Stomach smooth muscle (tissue), 2 donors: Measurements from ENCODE around the gene ZNF75A.

ENCODE experiments used
- H3K27ac ChIP-seq: one replicate; pipeline ENCODE4 v1.7.0; 2013; ENCODE audit warnings: mild to moderate bottlenecking, low read length, inconsistent platforms
- H3K27me3 ChIP-seq, 2 donors: one replicate each; pipeline ENCODE4 v1.7.0; 2013; ENCODE audit warnings: low read length in 2 of 2; ENCODE audit not compliant: insufficient read depth in 2 of 2, control insufficient read depth in 1 of 2
- H3K36me3 ChIP-seq, 2 donors: one replicate each; pipeline ENCODE4 v1.7.0; 2013; ENCODE audit warnings: low read length in 2 of 2; ENCODE audit not compliant: control insufficient read depth in 2 of 2, insufficient read depth in 2 of 2
- H3K4me1 ChIP-seq: one replicate; pipeline ENCODE4 v1.7.0; 2013; ENCODE audit warnings: low read length; ENCODE audit not compliant: control insufficient read depth, insufficient read depth
- H3K4me3 ChIP-seq, 2 donors: one replicate each; pipeline ENCODE4 v1.7.0; 2013; ENCODE audit warnings: low read length in 2 of 2
- H3K9ac ChIP-seq, 2 donors: one replicate each; pipeline ENCODE4 v1.7.0; 2013; ENCODE audit warnings: low read length in 2 of 2, mild to moderate bottlenecking in 1 of 2
- H3K9me3 ChIP-seq, 2 donors: one replicate each; pipeline ENCODE4 v1.7.0; 2013; ENCODE audit warnings: low read length in 2 of 2; ENCODE audit not compliant: control insufficient read depth in 2 of 2
- donor health status: healthy.
- donor health status: Pancreatic carcinoma.

The ZNF75A gene

GRCh38 chr16:3289998-3290673 is 15.2 kb upstream of the ZNF75A start:
- H3K9ac ChIP-seq = no peak overlapping the region
- H3K4me1 ChIP-seq = peaks cover 3% of the 10 kb centered on the region
- peaks cover 57 to 68% of the 10 kb centered on the region in 2 donors for H3K36me3 ChIP-seq
- H3K27ac ChIP-seq = no peak overlapping the region
- H3K4me3 ChIP-seq = peak overlapping the region in 1 of 2 donors; percentile 29
- H3K27me3 ChIP-seq = no peaks in the 10 kb centered on the region
- peaks cover 26 to 72% of the 10 kb centered on the region in 2 donors for H3K9me3 ChIP-seq

GRCh38 chr16:3292604-3293003 is 12.7 kb upstream of the ZNF75A start:
- Histone ChIP-seq H3K27ac (no peak overlapping the region), H3K9me3 (peaks cover 26 to 70% of the 10 kb centered on the region in 2 donors), H3K4me1 (peaks cover 2% of the 10 kb centered on the region), H3K27me3 (no peaks in the 10 kb centered on the region), H3K9ac (no peak overlapping the region), H3K36me3 (peaks cover 45 to 51% of the 10 kb centered on the region in 2 donors), H3K4me3 (peak overlapping the region in 1 of 2 donors; percentile 0)

GRCh38 chr16:3295209-3295608 is 10.1 kb upstream of the ZNF75A start:
- H3K4me1 ChIP-seq = peaks cover 2% of the 10 kb centered on the region
- peaks cover 26 to 38% of the 10 kb centered on the region in 2 donors for H3K36me3 ChIP-seq
- H3K27me3 ChIP-seq = no peaks in the 10 kb centered on the region
- H3K9me3 ChIP-seq = peaks cover 18 to 55% of the 10 kb centered on the region in 2 donors
- H3K9ac ChIP-seq = no peak overlapping the region
- no peak overlapping the region for H3K4me3 ChIP-seq
- no peak overlapping the region for H3K27ac ChIP-seq

- H3K4me3 ChIP-seq = no peak overlapping the region
- H3K27ac ChIP-seq = no peak overlapping the region
- peaks cover 20 to 36% of the 10 kb centered on the region in 2 donors for H3K36me3 ChIP-seq
- H3K9ac ChIP-seq = no peak overlapping the region
- H3K27me3 ChIP-seq = no peaks in the 10 kb centered on the region
- peaks cover 2% of the 10 kb centered on the region for H3K4me1 ChIP-seq
- peaks cover 15 to 51% of the 10 kb centered on the region in 2 donors for H3K9me3 ChIP-seq
These were observed 9.5 kb upstream of the ZNF75A start for GRCh38 chr16:3295783-3296182.

GRCh38 chr16:3304370-3304769 is 927 bp upstream of the ZNF75A start:
- no peaks in the 10 kb centered on the region for H3K27me3 ChIP-seq
- H3K9ac ChIP-seq = peak overlapping the region; percentile 85 to 90
- H3K9me3 ChIP-seq = peaks cover 12 to 30% of the 10 kb centered on the region in 2 donors
- peaks cover 13 to 30% of the 10 kb centered on the region in 2 donors for H3K36me3 ChIP-seq
- H3K27ac ChIP-seq = no peak overlapping the region
- H3K4me1 ChIP-seq = peaks cover 6% of the 10 kb centered on the region
- peak overlapping the region; percentile 88 to 93 for H3K4me3 ChIP-seq

- peaks cover 6% of the 10 kb centered on the region for H3K4me1 ChIP-seq
- peak overlapping the region; percentile 88 to 93 for H3K4me3 ChIP-seq
- H3K27me3 ChIP-seq = no peaks in the 10 kb centered on the region
- peaks cover 9 to 28% of the 10 kb centered on the region in 2 donors for H3K9me3 ChIP-seq
- H3K27ac ChIP-seq = peak overlapping the region; percentile 88
- peak overlapping the region; percentile 85 to 90 for H3K9ac ChIP-seq
- peaks cover 12 to 25% of the 10 kb centered on the region in 2 donors for H3K36me3 ChIP-seq
These were observed 781 bp downstream of the ZNF75A start for GRCh38 chr16:3306078-3306477.

- peaks cover 34 to 57% of the 10 kb centered on the region in 2 donors for H3K36me3 ChIP-seq
- peaks cover 33 to 67% of the 10 kb centered on the region in 2 donors for H3K9me3 ChIP-seq
- H3K9ac ChIP-seq = no peak overlapping the region
- H3K4me1 ChIP-seq = no peaks in the 10 kb centered on the region
- no peak overlapping the region for H3K27ac ChIP-seq
- H3K4me3 ChIP-seq = no peak overlapping the region
- no peaks in the 10 kb centered on the region for H3K27me3 ChIP-seq
These were observed 6.2 kb downstream of the ZNF75A start for GRCh38 chr16:3311496-3311895.

GRCh38 chr16:3317315-3317999 is 12.2 kb downstream of the ZNF75A start:
- Histone ChIP-seq H3K27ac (no peak overlapping the region), H3K4me1 (no peaks in the 10 kb centered on the region), H3K9me3 (peaks cover 63 to 78% of the 10 kb centered on the region in 2 donors), H3K27me3 (no peaks in the 10 kb centered on the region), H3K36me3 (peaks cover 37 to 51% of the 10 kb centered on the region in 2 donors), H3K4me3 (peak overlapping the region in 1 of 2 donors; percentile 37), H3K9ac (no peak overlapping the region)

GRCh38 chr16:3321816-3322215 is 16.5 kb downstream of the ZNF75A start:
- H3K36me3 ChIP-seq = peaks cover 13% of the 10 kb centered on the region in 2 donors
- H3K9ac ChIP-seq = no peak overlapping the region
- H3K9me3 ChIP-seq = peaks cover 44 to 46% of the 10 kb centered on the region in 2 donors
- H3K4me1 ChIP-seq = no peaks in the 10 kb centered on the region
- H3K27ac ChIP-seq = no peak overlapping the region
- H3K4me3 ChIP-seq = no peak overlapping the region
- no peaks in the 10 kb centered on the region for H3K27me3 ChIP-seq

- Histone ChIP-seq H3K27ac (no peak overlapping the region), H3K36me3 (no peaks in the 10 kb centered on the region), H3K4me1 (no peaks in the 10 kb centered on the region), H3K4me3 (no peak overlapping the region), H3K9ac (no peak overlapping the region), H3K27me3 (no peaks in the 10 kb centered on the region), H3K9me3 (peaks cover 7 to 8% of the 10 kb centered on the region in 2 donors)
These were observed 22.2 kb downstream of the ZNF75A start for GRCh38 chr16:3327514-3327913.

GRCh38 chr16:3328104-3328503 is 22.8 kb downstream of the ZNF75A start:
- peaks cover 7 to 8% of the 10 kb centered on the region in 2 donors for H3K9me3 ChIP-seq
- H3K27me3 ChIP-seq = no peaks in the 10 kb centered on the region
- H3K27ac ChIP-seq = no peak overlapping the region
- no peak overlapping the region for H3K4me3 ChIP-seq
- no peak overlapping the region for H3K9ac ChIP-seq
- no peaks in the 10 kb centered on the region for H3K36me3 ChIP-seq
- no peaks in the 10 kb centered on the region for H3K4me1 ChIP-seq
